Renal pelvis (tissue), 4 donors: ENCODE data around the gene DLGAP3. TPM values are rescaled to one million over a fixed set of nuclear protein-coding genes. Genes with fewer than 3 reads are reported as not detected.

Source experiments
- DNase-seq: peaks from one replicate; pipeline ENCODE4 v3.0.0-alpha.2; 2013
- polyA plus RNA-seq, 3 donors: library from polyadenylated mRNA; unstranded; fragments of 120-200 nt; gene quantifications; one replicate each; pipeline ENCODE4 v1.2.1, GENCODE V29; 2013; ENCODE audit not compliant: insufficient read length in 3 of 3

The DLGAP3 gene
- polyA plus RNA-seq, 3 donors: 3.3 to 4.0 (median 3.6) TPM

DNA sequence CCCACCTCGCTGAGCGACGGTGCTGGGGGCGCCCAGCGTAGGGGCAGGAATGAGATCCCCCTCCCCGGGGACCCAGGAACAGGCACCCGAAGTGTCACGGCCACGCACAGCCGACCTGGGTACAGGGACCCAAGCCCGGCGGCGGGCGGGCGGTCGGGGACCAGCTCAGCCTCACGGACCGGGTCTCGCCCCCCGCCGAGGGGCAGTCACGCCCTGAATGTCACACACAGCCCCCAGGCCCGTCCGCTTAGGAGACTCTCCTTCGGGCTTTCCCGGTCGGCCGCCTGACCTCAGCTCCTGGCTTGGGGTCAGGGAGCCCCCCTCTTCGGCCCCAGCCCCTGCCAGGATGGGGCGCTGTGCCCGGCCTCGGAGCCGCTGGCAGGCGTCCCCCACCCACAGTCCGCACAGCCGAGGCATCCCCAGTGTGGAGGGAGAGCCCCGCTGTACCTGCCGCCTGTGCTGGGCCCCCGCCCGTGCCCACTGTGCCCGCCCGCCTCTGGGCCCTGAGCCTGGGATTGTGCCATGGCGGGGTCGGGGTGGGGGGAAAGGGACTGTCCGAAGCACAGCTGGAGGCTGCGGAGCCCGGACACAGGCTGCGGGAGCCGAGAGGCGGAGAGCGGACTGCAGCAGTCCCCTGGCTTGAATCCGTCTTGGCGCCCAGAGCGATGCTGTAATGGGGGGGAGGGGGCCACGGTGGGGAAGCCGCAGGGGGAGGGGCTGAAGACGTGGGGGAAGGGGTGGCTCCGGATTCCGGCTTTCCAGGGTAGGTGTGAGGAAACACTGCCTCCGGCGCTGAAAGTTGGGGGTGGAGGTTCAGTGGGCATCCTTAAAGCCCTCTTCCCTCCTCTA, 627 bp upstream of the DLGAP3 start:
- no peak for DNase-seq

DNA sequence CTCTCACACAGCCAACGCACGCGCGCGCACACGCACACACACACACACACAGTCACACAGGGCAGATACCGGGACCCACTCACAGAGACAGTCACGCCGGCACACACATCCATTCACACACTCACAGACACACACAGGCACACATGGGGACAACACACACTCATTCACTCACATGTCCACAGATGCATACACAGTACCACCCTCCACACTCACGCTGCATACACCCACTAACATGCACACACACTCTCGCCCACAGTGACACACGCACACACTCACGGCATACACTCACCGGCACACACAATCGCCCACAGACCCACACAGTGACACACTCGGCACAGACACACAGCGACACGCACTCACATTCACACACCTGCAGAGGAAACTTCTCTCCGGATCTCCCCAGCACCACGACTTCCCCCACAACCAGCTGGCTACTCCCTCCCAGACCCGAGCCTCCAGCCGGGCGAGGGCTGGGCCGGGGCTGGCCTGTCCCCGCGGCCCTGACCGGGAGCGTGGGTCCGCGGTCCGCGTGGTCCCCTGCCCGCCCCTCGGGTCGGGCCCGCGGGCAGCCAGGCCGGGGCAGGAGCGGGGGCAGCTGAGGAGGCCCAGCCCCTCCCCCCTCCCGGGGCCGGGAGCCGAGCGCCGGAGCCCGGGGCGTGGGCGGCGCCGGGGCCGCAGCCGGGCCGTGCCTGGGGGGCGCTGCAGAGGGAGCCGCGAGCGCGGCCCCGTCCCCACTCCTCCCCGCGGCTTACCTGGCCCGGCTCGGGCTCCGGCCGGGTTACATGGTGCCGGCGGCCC, 552 bp downstream of the DLGAP3 start:
- DNase-seq: no peak

- DNase-seq: no peak
Observed at GRCh38 chr1:34928066-34928696, 1.3 kb downstream of the DLGAP3 start.

GRCh38 chr1:34927316-34927715, 2.1 kb downstream of the DLGAP3 start:
- DNase-seq: no peak

DNA sequence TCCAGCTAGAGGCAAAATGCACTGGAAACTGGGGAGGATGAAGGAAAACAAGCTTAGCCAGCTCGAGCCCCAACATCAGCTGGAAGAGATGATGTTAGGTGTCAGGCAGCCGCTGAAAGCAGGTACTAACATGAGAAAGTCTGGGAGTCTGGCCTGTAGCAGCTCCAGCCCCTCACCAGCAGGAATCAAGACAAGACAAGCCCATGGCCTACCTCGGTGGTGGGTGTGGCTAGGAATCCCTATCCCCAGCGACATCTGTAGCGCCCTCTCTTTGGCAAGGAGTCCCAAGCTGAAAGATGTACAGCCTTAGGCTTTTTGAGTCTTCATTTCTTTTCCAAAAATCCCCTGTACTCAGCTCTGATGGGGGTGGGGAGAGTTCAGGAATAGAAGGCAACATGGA, 2.6 kb downstream of the DLGAP3 start:
- no peak for DNase-seq

- DNase-seq: no peak
Observed at GRCh38 chr1:34926156-34926555, 3.3 kb downstream of the DLGAP3 start.

DNA sequence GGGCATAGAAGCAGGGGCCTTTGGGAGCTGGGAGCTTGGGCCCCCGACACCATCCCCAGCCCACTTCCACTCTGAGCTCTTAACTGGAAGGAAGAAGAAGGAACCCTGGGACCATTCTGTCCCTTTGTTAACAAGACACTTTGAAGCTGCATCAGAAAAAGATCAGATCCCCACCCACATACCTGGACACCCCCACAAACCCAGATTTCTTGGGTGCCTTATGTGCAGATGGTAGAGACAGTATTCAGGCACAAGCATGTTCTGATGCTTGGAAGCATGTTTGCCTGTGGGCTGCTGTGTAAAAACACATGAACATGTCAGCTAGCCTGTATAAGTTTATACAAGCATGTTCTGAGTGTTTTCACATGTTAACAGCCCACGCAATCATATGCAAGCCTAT, 3.7 kb downstream of the DLGAP3 start:
- DNase-seq: no peak

DNA sequence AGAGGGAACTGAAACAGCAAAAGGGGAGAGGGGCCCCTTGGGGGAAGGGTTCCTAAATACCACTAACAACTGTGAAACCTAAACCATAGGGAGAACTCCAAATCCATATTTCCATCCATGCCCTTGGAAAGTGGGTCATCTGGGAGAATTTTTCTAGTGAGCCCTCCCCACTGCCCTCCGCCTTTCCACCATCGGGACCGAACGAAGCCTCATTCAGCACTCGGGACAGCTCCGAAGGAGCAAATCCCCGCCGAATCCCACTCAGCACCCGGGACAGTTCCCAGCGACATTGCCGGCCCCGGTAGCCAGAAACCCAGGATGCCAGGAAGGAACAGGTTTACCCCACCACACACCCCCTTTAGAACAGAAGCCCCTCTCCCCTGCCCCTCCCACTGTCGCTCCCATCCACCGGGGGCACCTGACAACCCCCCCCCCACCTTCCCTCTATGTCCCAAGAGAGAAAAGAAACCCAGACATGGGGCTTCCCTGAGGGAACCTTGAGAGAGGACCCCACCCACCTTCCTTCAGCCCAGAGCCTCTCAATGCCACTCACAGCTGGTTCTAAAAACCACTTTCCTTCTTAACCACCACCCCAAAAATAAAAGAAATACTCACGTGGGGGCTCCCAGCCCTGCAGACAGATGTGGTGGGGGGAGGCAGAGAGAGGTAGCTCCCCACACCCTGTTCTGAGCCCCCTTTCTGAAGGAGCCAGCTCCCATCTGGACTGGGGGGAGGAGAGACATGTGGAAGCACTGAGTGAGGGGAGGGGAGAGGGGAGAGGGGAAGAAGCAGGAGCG, 4.5 kb downstream of the DLGAP3 start:
- peak; percentile 73 for DNase-seq

DNA sequence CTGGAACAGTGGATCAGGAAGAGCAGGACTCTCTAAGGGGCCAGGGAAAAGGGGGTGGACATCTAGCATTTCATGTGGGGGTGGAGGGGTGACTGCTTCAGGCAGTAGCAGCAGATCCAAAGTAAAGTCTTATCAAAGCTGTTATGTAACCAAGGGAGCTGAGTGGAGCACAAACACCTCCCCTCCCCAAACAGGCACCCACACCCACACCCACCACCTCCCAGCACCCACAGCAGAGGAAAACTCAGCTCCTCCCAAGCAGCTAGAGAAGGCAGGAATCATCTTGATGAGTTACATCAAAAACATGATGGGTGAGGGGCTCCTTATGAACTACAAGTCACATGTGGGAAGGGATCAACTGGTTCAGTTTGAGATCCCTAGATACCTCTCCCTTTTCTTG, 6.0 kb downstream of the DLGAP3 start:
- no peak for DNase-seq

GRCh38 chr1:34918977-34919561, 10.4 kb downstream of the DLGAP3 start:
- DNase-seq: no peak

- DNase-seq: no peak
Observed at GRCh38 chr1:34918386-34918976, 11.0 kb downstream of the DLGAP3 start.

GRCh38 chr1:34917017-34917416, 12.4 kb downstream of the DLGAP3 start:
- no peak for DNase-seq

DNA sequence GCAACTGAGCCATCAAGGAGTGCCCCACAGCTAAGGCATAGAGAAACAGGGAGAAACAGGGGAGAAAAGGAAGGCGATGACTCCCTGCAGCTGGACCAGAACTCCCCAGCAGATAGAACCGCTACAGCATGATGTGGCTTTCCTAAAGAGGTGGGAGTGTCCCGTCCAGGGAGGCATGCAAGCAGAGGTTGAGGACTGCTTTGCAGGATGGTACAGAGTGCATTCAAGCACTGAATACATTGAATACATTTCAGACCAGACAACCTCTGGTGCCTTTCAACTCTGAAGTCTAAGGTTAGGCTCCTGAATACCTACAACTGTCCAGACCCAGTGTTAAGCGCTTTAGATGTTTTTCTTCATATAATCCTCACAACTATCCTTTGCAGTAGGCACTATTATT, 13.3 kb downstream of the DLGAP3 start:
- no peak for DNase-seq

GRCh38 chr1:34915521-34915920, 13.9 kb downstream of the DLGAP3 start:
- no peak for DNase-seq

- no peak for DNase-seq
Observed at GRCh38 chr1:34914958-34915357, 14.5 kb downstream of the DLGAP3 start.

GRCh38 chr1:34911465-34911864, 18.0 kb downstream of the DLGAP3 start:
- DNase-seq: no peak

- DNase-seq: no peak
Observed at GRCh38 chr1:34910425-34910824, 19.0 kb downstream of the DLGAP3 start.

DNA sequence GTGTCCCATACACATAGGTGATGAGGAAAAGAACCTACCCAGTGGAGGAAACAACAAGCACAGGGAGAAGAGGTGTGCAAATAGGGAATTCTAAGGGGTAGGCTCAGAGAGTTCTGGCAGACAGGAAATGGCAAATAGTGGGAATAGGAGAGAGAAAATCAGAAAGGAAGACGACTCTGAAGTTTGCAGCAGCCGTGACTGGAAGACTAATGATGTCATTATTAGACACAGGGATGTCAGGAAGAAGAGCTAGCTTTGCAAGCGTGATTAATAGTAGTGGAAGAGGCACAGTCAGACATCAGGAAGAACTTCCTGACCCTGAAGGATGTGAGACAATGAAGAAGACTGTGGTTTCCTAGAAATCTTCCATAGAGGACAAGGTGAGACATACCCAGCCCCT, 21.1 kb downstream of the DLGAP3 start:
- DNase-seq: no peak

DNA sequence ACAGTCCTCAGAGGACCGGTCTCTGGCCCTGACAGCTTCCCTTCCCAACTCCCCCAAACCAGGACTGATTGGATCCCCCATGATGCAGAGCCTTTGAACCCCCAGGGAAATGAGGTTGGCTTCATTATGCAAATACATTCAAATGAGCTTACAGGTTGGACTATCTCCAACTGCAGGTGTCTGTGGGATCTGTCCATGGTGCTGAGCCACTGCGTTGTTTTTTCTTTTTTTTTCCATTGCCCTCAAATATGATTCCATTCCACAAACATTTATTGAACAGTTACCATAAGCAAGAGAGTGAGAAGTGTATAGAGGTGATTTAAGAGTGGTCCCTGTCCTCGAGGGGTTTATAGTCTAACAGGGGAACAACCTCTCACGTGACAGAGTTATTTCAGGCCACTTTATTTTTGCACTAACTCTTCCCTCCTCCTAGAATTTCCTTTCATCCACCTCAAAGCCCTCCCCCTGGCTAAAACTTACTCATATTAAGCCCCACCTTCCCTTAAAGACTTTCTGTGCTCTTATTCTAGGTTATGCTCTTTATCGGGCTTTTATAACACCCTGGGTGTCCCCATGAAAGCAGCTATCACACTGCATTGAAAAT, 21.9 kb downstream of the DLGAP3 start:
- no peak for DNase-seq

DNA sequence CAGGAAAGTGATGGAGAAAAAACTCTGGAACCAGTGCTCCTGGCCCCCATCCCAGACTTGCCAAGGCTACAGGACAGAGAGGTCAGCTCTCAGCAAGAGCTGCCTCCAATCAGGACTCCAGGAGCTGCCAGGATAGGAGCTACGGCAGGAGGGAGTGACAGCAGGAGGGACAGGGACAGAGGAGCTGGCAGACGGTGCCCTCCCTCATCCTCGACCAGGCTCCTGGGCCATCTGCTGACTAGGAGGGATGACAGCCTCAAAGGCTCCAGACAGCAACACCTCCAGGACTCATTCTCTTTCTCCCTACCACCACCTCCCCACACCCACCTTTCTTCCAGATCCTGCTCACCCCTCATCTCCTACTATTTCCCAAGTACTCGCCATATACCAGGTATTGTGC, 22.7 kb downstream of the DLGAP3 start:
- no peak for DNase-seq

DNA sequence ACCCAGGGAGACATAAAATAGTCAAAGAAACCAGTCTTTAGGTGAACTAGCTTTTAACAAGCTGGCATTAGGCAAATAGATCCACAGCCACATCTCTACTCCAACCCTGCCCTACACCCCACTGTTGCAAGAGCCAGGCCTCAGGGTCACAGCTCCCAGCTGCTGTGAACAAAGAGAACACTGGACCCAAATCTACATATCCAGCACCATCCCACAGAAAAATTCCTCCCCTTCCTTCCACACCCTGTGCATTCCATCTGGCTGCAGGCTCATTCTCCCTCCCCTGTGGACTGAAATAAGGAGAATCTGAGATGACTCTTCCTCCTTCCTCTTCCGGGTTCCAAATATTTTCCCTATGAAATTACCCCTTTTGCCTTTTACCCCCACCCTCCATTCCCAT, 23.2 kb downstream of the DLGAP3 start:
- no peak for DNase-seq
